ENCODE results near the gene MALAT1. TPM values are rescaled to one million over a fixed set of nuclear protein-coding genes. Genes with fewer than 3 reads are reported as not detected.
"Not testable (repeated sequence)": the region's sequence is repeated elsewhere in the genome, so short reads cannot be mapped to it uniquely, and the experiment has no call there.

MALAT1 gene
- total RNA-seq, 4 donors from 2014 or later, result 2,194 to 20,520 (median 8,164) TPM

DNA sequence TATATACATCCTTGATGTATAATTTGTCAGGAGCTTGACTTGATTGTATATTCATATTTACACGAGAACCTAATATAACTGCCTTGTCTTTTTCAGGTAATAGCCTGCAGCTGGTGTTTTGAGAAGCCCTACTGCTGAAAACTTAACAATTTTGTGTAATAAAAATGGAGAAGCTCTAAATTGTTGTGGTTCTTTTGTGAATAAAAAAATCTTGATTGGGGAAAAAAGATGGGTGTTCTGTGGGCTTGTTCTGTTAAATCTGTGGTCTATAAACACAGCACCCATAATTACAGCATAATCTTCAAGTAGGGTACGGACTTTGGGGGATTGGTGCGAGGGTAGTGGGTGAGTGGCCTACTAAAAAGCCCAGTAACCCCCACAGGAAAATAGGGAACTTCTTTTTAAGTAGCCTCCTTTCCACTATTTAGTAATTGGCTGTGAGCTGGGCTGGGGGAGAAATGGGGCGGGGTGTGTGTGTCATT is 7.5 kb downstream of the MALAT1 start:
- Histone ChIP-seq H3K4me1 (peaks cover 7 to 58% (median 14%) of the 10 kb centered on the region in 3 donors), H3K27ac (peak overlapping the region; percentile 90 to 100 (median 97)), H3K9me3 (no peaks in the 10 kb centered on the region), H3K36me3 (peaks cover 34 to 56% of the 10 kb centered on the region in 2 donors), H3K4me3 (peak overlapping the region; percentile 74 to 97), H3K27me3 (no peaks in the 10 kb centered on the region)
- no peak for ATAC-seq
- 23 to 31% methylated on average over 4 of the region's 4 CpGs for WGBS, 2 donors (ENCODE audit: low coverage in 1 of 2)
- no peak for TF ChIP-seq POLR2AphosphoS5 (IDR thresholded peaks at IDR 0.05)

DNA sequence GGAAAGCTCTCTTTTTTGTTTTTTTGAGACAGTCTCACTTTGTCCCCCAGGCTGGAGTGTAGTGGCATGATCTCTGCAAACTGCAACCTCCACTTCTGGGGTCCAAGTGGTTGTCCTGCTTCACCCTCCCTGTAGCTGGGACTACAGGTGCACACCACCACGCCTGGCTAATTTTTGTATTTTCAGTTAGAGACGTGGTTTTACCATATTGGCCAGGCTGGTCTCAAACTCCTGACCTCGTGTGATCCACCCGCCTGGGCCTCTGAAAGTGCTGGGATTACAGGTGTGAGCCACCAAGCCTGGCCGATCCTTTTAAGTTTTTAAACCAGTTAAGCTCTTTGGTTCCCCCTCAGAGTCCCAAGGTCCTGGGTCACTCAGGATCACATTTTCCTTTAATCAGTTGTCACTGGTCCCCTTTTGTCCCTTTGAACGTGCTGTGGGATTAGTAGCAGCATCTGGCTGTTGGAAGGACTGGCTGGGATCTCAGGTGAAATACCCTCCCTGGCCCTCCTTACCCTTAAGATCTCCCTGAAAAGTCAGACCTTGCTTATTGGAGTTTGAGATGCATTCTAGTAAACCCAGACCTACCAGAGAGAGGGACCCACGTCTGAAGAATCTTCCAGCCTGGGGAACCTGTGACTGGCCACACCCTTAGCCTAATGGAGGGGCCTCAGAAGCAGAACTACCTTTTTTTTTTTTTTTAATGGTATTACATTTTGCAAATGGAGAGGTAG is 8.1 kb downstream of the MALAT1 start:
- peak; percentile 36 for ATAC-seq
- H3K4me3 ChIP-seq, result peak overlapping the region; percentile 74 to 97

DNA sequence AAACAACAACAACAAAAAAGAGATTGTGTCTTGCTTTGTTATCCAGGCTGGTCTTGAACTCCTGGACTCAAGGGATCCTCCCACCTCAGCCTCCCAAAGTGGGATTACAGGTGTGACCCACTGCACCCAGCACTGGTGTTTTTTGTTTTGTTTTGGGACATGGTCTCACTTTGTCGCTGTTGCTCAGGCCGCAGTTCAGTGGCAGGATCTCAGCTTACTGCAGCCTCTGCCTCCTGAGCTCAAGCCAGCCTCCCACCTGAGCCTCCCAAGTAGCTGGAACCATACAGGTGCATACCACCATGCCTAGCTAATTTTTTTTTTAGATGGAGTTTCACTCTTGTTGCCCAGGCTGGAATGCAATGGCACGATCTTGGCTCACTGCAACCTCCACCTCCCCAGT is 13.5 kb downstream of the MALAT1 start:
- not testable (repeated sequence) for H3K36me3 ChIP-seq, H3K9me3 ChIP-seq, ATAC-seq, H3K27ac ChIP-seq, H3K4me3 ChIP-seq, H3K27me3 ChIP-seq
- peaks cover 0 to 27% (median 7%) of the 10 kb centered on the region in 3 donors for H3K4me1 ChIP-seq
- 83 to 97% methylated on average over 1 to 3 of the region's 3 CpGs for WGBS, 2 donors (ENCODE audit: low coverage in 1 of 2)

More for the DNA sequence above, 8.1 kb downstream of the MALAT1 start:
- Histone ChIP-seq H3K4me1 (peaks cover 7 to 58% (median 14%) of the 10 kb centered on the region in 3 donors), H3K9me3 (no peaks in the 10 kb centered on the region), H3K27me3 (no peaks in the 10 kb centered on the region), H3K36me3 (peaks cover 34 to 50% of the 10 kb centered on the region in 2 donors), H3K27ac (peak overlapping the region; percentile 90 to 100 (median 97))
- TF ChIP-seq POLR2A (IDR thresholded peaks at IDR 0.05), result peak; percentile 49 to 52
- peak; percentile 86 for TF ChIP-seq POLR2AphosphoS5 (IDR thresholded peaks at IDR 0.05)
- TF ChIP-seq, protein P1, sequence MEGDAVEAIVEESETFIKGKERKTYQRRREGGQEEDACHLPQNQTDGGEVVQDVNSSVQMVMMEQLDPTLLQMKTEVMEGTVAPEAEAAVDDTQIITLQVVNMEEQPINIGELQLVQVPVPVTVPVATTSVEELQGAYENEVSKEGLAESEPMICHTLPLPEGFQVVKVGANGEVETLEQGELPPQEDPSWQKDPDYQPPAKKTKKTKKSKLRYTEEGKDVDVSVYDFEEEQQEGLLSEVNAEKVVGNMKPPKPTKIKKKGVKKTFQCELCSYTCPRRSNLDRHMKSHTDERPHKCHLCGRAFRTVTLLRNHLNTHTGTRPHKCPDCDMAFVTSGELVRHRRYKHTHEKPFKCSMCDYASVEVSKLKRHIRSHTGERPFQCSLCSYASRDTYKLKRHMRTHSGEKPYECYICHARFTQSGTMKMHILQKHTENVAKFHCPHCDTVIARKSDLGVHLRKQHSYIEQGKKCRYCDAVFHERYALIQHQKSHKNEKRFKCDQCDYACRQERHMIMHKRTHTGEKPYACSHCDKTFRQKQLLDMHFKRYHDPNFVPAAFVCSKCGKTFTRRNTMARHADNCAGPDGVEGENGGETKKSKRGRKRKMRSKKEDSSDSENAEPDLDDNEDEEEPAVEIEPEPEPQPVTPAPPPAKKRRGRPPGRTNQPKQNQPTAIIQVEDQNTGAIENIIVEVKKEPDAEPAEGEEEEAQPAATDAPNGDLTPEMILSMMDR (IDR thresholded peaks at IDR 0.05), result peak in 1 of 4 experiments; percentile 12
- no peak for TF ChIP-seq EP300 (IDR thresholded peaks at IDR 0.05)
- WGBS, 2 donors (ENCODE audit: low coverage in 1 of 2), result 8 to 14% methylated on average over 5 to 7 of the region's 7 CpGs

DNA sequence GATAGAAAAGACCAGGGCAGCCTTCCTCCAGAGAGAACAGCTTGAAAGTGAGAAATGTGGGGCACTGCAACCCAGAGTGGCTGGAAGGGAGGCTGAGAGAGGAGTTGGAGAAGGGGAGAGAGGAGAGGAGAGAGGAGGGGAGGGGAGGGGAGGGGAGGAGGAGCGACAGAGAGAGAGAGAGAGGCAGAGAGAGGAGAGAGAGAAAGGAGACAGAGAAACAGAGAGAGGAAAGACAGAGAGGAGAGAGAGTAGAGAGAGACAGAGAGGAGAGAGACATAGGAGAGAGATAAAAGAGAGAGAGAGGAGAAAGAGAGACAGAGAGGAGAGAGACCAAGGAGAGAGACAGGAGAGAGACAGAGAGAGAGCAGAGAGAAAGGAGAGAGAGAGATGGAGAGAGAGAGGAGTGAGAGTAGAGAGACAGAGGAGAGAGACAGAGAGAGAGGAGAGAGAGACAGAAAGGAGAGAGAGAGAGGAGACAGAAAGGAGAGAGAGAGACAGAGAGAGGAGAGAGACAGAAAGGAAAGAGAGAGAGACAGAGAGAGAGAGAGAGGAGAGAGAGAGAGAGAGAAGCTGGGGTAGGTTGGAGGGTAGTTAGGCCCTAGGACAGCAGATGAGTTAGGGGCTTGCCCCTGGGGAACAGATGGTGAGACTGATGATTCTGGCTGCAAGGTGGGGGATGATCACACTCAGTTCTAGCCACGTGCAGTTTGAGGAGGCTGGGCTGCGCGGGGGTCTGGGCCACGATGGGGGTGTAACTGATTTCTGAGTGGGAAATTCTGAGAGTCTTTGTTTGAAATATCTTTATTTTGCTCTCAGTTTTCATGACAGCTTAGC is 17.5 kb downstream of the MALAT1 start:
- H3K36me3 ChIP-seq, result no peaks in the 10 kb centered on the region
- TF ChIP-seq POLR2A (IDR thresholded peaks at IDR 0.05), result no peak
- no peak for TF ChIP-seq POLR2AphosphoS5 (IDR thresholded peaks at IDR 0.05)
- TF ChIP-seq, protein P1 (IDR thresholded peaks at IDR 0.05), result no peak
- ATAC-seq, result no peak
- H3K4me3 ChIP-seq, result no peak overlapping the region
- H3K27me3 ChIP-seq, result no peaks in the 10 kb centered on the region
- WGBS, 2 donors (ENCODE audit: low coverage in 1 of 2), result 61 to 79% methylated on average over 3 to 4 of the region's 5 CpGs
- no peaks in the 10 kb centered on the region for H3K9me3 ChIP-seq
- no peaks in the 10 kb centered on the region for H3K4me1 ChIP-seq
- no peak overlapping the region for H3K27ac ChIP-seq

DNA sequence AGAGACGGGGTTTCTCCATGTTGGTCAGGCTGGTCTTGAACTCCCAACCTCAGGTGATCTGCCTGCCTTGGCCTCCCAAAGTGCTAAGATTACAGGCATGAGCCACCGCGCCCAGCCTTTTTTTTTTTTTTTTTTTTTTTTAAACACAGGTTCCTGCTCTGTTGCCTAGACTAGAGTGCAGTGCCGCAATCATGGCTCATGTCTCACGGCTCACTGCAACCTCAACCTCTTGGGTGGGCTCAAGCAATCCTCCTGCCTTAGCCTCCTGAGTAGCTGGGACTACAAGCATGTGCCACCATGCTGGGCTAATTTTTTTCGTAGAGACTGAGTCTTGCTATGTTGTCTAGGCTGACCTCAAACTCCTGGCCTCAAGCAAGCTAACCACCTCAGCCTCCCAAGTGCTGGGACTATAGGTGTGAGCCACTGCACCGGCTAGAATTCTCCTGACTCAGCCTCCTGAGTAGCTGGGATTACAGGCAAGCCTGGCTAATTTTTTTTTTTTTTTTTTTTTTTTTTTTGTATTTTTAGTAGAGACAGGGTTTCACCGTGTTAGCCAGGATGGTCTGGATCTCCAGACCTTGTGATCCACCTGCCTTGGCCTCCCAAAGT is 20.2 kb downstream of the MALAT1 start:
- H3K4me3 ChIP-seq, H3K4me1 ChIP-seq, ATAC-seq, H3K9me3 ChIP-seq, H3K36me3 ChIP-seq, H3K27ac ChIP-seq, H3K27me3 ChIP-seq: not testable (repeated sequence)
- 86 to 92% methylated on average over 2 to 6 of the region's 8 CpGs for WGBS, 2 donors (ENCODE audit: low coverage in 1 of 2)

DNA sequence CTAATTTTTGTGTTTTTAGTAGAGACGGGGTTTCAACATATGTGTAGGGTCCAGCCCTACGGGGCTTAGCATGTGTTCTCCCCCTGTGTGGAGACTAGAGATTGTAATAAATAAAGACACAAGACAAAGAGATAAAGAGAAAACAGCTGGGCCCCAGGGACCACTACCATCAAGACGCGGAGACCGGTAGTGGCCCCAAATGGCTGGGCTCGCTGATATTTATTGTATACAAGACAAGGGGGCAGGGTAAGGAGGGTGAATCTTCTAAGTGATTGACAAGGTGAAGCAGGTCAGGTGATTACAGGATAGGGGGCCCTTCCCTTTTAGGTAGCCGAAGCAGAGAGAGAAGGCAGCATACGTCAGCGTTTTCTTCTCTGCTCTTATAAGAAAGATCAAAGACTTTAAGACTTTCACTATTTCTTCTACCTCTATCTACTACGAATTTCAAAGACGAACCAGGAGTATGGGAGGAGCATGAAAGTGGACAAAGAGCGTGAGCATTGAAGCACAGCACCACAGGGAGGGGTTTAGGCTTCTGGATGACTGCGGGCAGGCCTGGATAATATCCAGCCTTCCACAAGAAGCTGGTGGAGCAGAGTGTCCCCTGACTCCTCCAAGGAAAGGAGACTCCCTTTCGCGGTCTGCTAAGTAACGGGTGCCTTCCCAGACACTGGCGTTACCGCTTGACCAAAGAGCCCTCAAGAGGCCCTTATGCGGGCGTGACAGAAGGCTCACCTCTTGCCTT is 23.1 kb downstream of the MALAT1 start:
- WGBS, 2 donors (ENCODE audit: low coverage in 1 of 2), result 67 to 89% methylated on average over 14 to 16 of the region's 20 CpGs
- not testable (repeated sequence) for H3K9me3 ChIP-seq, ATAC-seq, H3K27me3 ChIP-seq, H3K4me3 ChIP-seq, H3K27ac ChIP-seq
- Histone ChIP-seq H3K4me1 (peaks cover 3 to 27% (median 14%) of the 10 kb centered on the region in 3 donors), H3K36me3 (peaks cover 0 to 10% of the 10 kb centered on the region in 2 donors)

DNA sequence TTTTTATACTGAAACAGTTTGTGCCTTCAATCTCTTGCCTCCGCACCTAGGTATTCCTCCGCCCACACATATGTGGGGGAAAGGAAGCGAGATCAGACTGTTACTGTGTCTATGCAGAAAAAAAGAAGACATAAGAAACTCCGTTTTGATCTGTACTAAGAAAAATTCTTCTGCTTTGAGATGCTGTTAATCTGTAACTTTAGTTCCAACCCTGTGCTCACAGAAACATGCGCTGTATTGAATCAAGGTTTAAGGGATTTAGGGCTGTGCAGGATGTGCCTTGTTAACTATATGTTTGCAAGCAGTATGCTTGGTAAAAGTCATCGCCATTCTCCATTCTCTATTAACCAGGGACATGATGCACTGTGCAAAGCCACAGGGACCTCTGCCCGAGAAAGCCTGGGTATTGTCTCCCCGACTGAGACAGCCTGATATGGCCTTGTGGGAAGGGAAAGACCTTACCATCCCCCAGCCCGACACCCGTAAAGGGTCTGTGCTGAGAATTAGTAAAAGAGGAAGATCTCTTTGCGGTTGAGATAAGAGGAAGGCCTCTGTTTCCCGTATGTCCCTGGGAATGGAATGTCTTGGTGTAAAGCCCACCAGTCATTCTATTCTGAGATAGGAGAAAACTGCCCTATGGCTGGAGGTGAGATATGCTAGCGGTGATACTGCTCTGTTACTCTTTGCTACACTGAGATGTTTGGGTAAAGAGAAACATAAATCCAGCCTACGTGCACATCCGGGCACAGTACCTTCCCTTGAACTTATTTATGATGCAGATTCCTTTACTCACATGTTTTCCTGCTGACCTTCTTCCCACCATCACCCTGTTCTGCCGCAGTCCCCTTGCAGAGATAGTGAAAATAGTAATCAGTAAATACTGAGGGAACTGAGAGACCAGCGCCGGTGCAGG is 24.1 kb downstream of the MALAT1 start:
- H3K9me3 ChIP-seq, H3K27ac ChIP-seq, H3K27me3 ChIP-seq, H3K4me3 ChIP-seq, ATAC-seq: not testable (repeated sequence)
- Histone ChIP-seq H3K4me1 (peaks cover 3 to 36% (median 14%) of the 10 kb centered on the region in 3 donors), H3K36me3 (peaks cover 0 to 21% of the 10 kb centered on the region in 2 donors)
- 76 to 86% methylated on average over 9 to 15 of the region's 18 CpGs for WGBS, 2 donors (ENCODE audit: low coverage in 1 of 2)

DNA sequence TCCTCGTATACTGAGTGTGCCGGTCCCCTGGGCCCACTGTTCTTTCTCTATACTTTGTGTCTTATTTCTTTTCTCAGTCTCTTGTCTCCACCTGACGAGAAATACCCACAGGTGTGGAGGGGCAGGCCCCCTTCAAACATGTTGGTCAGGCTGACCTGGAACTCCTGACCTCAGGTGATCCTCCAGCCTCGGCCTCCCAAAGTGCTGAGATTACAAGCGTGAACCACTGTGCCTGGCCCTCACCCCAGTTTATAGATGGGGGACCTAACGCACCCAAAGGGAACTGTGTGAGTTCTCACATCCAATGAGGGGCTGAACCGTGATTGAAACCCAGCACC is 24.8 kb downstream of the MALAT1 start:
- H3K27ac ChIP-seq, result peak overlapping the region in 3 of 4 donors; percentile 87 to 93 (median 91)

More for the DNA sequence above, 24.8 kb downstream of the MALAT1 start:
- Histone ChIP-seq H3K36me3 (peaks cover 0 to 27% of the 10 kb centered on the region in 2 donors), H3K4me1 (peaks cover 3 to 42% (median 14%) of the 10 kb centered on the region in 3 donors)
- H3K4me3 ChIP-seq, H3K27me3 ChIP-seq, ATAC-seq, H3K9me3 ChIP-seq: not testable (repeated sequence)
- WGBS, 2 donors (ENCODE audit: low coverage in 1 of 2), result 84 to 93% methylated on average over 4 to 5 of the region's 7 CpGs
